ENCODE measurements around the gene TMEM185A. TPM values are rescaled to one million over a fixed set of nuclear protein-coding genes. Genes with fewer than 3 reads are reported as not detected.

The TMEM185A gene
- total RNA-seq, 1 donor from 2014 or later: 28.5 TPM

DNA sequence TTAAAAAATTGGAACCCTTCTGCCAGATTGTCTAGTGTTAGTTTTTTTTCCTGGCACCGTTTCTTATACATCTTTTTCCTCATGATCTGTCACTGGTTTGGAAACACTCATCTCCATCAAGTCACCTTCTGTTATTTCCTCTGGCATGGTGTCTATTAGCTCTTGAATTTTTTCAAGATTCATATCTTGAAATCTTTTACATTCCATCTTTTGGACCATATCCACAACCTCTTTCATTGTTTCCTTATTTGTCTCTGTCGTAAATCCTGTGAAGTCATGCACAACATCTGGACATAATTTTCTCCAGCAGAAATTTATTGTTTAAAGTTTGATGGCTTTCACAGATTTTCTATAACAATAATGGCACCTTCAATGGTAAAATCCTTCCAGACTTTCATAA is 10.2 kb upstream of the TMEM185A start:
- Mint-ChIP-seq H3K36me3 (ENCODE audit: low read depth) (no peaks in the 10 kb centered on the region), H3K27me3 (ENCODE audit: low read depth) (peaks cover 2% of the 10 kb centered on the region)

DNA sequence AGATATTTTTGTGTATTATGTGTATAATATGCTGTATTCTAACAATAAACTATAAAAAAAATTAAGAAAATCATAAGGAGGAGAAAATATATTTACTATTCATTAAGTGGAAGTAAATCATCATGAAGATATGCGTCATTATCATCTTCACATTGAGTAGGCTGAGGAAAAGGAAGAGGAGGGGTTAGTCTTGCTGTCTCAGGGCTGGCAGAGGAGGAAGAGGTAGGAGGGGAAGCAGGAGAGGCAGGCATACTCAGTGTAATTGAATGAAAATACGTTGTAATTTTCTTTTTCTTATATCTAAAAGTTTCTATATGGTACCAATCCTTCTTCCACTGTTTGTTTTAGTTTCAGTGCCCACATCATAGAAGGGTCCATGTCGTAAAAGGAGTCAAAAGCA is 9.8 kb upstream of the TMEM185A start:
- Mint-ChIP-seq H3K27ac (ENCODE audit: unreplicated experiment) (no peak overlapping the region), H3K4me1 (no peaks in the 10 kb centered on the region), H3K27me3 (ENCODE audit: low read depth) (peaks cover 2% of the 10 kb centered on the region), H3K4me3 (no peak overlapping the region), H3K9me3 (peaks cover 7% of the 10 kb centered on the region), H3K36me3 (ENCODE audit: low read depth) (no peaks in the 10 kb centered on the region)
- no peak for DNase-seq (ENCODE audit: low read depth, low spot score)
- no peak for TF ChIP-seq CTCF (conservative IDR thresholded peaks at IDR 0.05)

More for the DNA sequence above, 10.2 kb upstream of the TMEM185A start:
- H3K4me1 Mint-ChIP-seq: no peaks in the 10 kb centered on the region
- no peak overlapping the region for H3K27ac Mint-ChIP-seq (ENCODE audit: unreplicated experiment)
- H3K4me3 Mint-ChIP-seq: no peak overlapping the region
- TF ChIP-seq CTCF (conservative IDR thresholded peaks at IDR 0.05): no peak
- no peak for DNase-seq (ENCODE audit: low read depth, low spot score)
- H3K9me3 Mint-ChIP-seq: peaks cover 5% of the 10 kb centered on the region

- H3K4me3 Mint-ChIP-seq: no peak overlapping the region
- H3K27ac Mint-ChIP-seq (ENCODE audit: unreplicated experiment): no peak overlapping the region
- no peak for TF ChIP-seq CTCF (conservative IDR thresholded peaks at IDR 0.05)
- no peaks in the 10 kb centered on the region for H3K36me3 Mint-ChIP-seq (ENCODE audit: low read depth)
- no peaks in the 10 kb centered on the region for H3K4me1 Mint-ChIP-seq
- no peak for DNase-seq (ENCODE audit: low read depth, low spot score)
- peaks cover 7% of the 10 kb centered on the region for H3K9me3 Mint-ChIP-seq
- H3K27me3 Mint-ChIP-seq (ENCODE audit: low read depth): peaks cover 7% of the 10 kb centered on the region
Measured at GRCh38 chrX:149639568-149639967, 8.0 kb upstream of the TMEM185A start.

DNA sequence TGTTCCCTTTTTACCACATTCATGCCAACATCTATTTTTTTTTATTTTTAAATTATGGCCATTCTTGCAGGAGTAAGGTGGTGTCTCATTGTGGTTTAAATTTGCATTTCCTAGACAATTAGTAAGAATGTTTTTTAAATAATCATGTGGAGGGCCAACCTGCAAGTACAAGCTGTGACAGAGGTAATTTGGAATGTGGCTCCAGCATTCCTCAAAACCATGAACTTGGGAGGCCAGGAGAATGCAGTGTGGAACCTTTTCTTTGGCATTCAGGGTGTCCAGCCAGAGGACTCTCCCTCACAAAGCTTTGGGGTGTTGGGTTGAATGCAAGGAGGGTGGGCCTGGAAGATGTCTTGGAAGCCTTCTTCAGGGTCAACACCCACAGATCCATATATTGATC is 7.3 kb upstream of the TMEM185A start:
- H3K27me3 Mint-ChIP-seq (ENCODE audit: low read depth): peaks cover 7% of the 10 kb centered on the region
- no peak overlapping the region for H3K27ac Mint-ChIP-seq (ENCODE audit: unreplicated experiment)
- no peaks in the 10 kb centered on the region for H3K36me3 Mint-ChIP-seq (ENCODE audit: low read depth)
- no peaks in the 10 kb centered on the region for H3K4me1 Mint-ChIP-seq
- no peak for DNase-seq (ENCODE audit: low read depth, low spot score)
- H3K9me3 Mint-ChIP-seq: peaks cover 7% of the 10 kb centered on the region
- TF ChIP-seq CTCF (conservative IDR thresholded peaks at IDR 0.05): no peak
- no peak overlapping the region for H3K4me3 Mint-ChIP-seq

GRCh38 chrX:149633511-149633910 is 1.9 kb upstream of the TMEM185A start:
- H3K27me3 Mint-ChIP-seq (ENCODE audit: low read depth): peaks cover 19% of the 10 kb centered on the region

More at GRCh38 chrX:149633511-149633910, 1.9 kb upstream of the TMEM185A start:
- H3K36me3 Mint-ChIP-seq (ENCODE audit: low read depth): no peaks in the 10 kb centered on the region
- H3K9me3 Mint-ChIP-seq: peaks cover 10% of the 10 kb centered on the region
- H3K27ac Mint-ChIP-seq (ENCODE audit: unreplicated experiment): no peak overlapping the region
- no peak for TF ChIP-seq CTCF (conservative IDR thresholded peaks at IDR 0.05)
- H3K4me3 Mint-ChIP-seq: no peak overlapping the region
- peaks cover 12% of the 10 kb centered on the region for H3K4me1 Mint-ChIP-seq
- no peak for DNase-seq (ENCODE audit: low read depth, low spot score)

Data from neural crest cell (in vitro differentiated cells).